GM12878 (cell line): ENCODE results near the gene IL31. TPM values are rescaled to one million over a fixed set of nuclear protein-coding genes. Genes with fewer than 3 reads are reported as not detected.

Experiments used
- ATAC-seq: fragments of 200-7000 bp; cut with Tn5 transposase; 3 replicates; pipeline ENCODE4 v1.9.1; 2020; ENCODE audit warnings: mild to moderate bottlenecking, moderate library complexity
- BruUV-seq: library from RNA; stranded (reverse); fragments of 400-500 nt; replicated peaks from 2 replicates; lab custom pipeline; 2021; lab: Mats Ljungman, UMichigan
- CTCF ChIA-PET: fragments of 300-600 bp; sonication (Branson Sonifier 250); formaldehyde crosslinking; extraction: SDS; loops from one replicate; lab custom pipeline; 2021; ENCODE audit warnings: inconsistent platforms; lab: Yijun Ruan, JAX
- POLR2A ChIA-PET: fragments of 350-600 bp; formaldehyde crosslinking; extraction: SDS; loops from one replicate; lab custom pipeline; 2021; ENCODE audit warnings: inconsistent platforms; lab: Charles Lee
- RAD21 ChIA-PET: fragments of 300-600 bp; sonication (Branson Sonifier 250); formaldehyde crosslinking; loops from one replicate; lab custom pipeline; 2023; ENCODE audit warnings: antibody characterized with exemption; ENCODE audit not compliant: unreplicated experiment; lab: Charles Lee
- SMC1A ChIA-PET: fragments of 300-600 bp; sonication (Branson Sonifier 250); formaldehyde crosslinking; loops from one replicate; lab custom pipeline; 2023; ENCODE audit not compliant: unreplicated experiment, uncharacterized antibody; lab: Charles Lee
- DNase-seq: peaks from one replicate; pipeline ENCODE4 v3.0.0-alpha.2; 2011; ENCODE audit warnings: low read depth, low spot score
- FAIRE-seq: peaks from 3 replicates; lab custom pipeline; 2011; peaks lifted over from hg19 to GRCh38; lab: Jason Lieb, UNC
- H2AFZ ChIP-seq: 2 replicates; pipeline ENCODE4 v1.6.0; 2011; ENCODE audit warnings: low read depth, low read length, control low read depth; ENCODE audit not compliant: control insufficient read depth
- H3K27ac ChIP-seq: 2 replicates; pipeline ENCODE4 v1.5.1; 2011; ENCODE audit warnings: control low read depth; ENCODE audit not compliant: control insufficient read depth, insufficient read depth
- H3K27me3 ChIP-seq, 2 experiments: replicated peaks in 1 of 2; 2 replicates each; pipeline versions ENCODE4 v1.6.0 to v1.6.1; 2011; ENCODE audit warnings: low read length in 1 of 2; ENCODE audit not compliant: control insufficient read depth in 2 of 2, insufficient read depth in 2 of 2
- H3K36me3 ChIP-seq, 2 experiments: 2 replicates each; pipeline ENCODE4 v1.5.1; 2011; ENCODE audit warnings: low read length in 1 of 2; ENCODE audit not compliant: control insufficient read depth in 2 of 2, insufficient read depth in 2 of 2
- H3K4me1 ChIP-seq: 2 replicates; pipeline ENCODE4 v1.6.1; 2011; ENCODE audit warnings: mild to moderate bottlenecking, low read length, moderate library complexity, mixed read lengths; ENCODE audit not compliant: control insufficient read depth, insufficient read depth
- H3K4me2 ChIP-seq: 2 replicates; pipeline ENCODE4 v1.6.0; 2011; ENCODE audit warnings: control low read depth; ENCODE audit not compliant: control insufficient read depth, insufficient read depth
- H3K4me3 ChIP-seq: fragments of 200-600 bp; sonication (generic); 2 replicates; pipeline ENCODE4 v1.5.1; 2016
- H3K79me2 ChIP-seq: 2 replicates; pipeline ENCODE4 v1.6.0; 2011; ENCODE audit warnings: low read length; ENCODE audit not compliant: control insufficient read depth, insufficient read depth
- H3K9ac ChIP-seq: 2 replicates; pipeline ENCODE4 v1.8.0; 2011; ENCODE audit warnings: low read length, control low read depth, mixed read lengths; ENCODE audit not compliant: control insufficient read depth, insufficient read depth
- H3K9me3 ChIP-seq: replicated peaks from 3 replicates; pipeline ENCODE4 v1.5.1; 2011; ENCODE audit warnings: mild to moderate bottlenecking, low read length; ENCODE audit not compliant: control insufficient read depth, insufficient read depth
- H4K20me1 ChIP-seq: 2 replicates; pipeline ENCODE4 v1.6.0; 2011; ENCODE audit not compliant: control insufficient read depth, insufficient read depth
- E2F8 ChIP-seq: fragments of 450-650 bp; IDR thresholded peaks from 2 replicates; pipeline ENCODE4 v1.6.1; 2018; ENCODE audit warnings: mild to moderate bottlenecking, low read depth, moderate library complexity; ENCODE audit not compliant: partially characterized antibody
- EED ChIP-seq: sonication (generic); IDR thresholded peaks from 2 replicates; pipeline ENCODE4 v1.6.1; 2016; ENCODE audit warnings: antibody characterized with exemption, low read depth
- KLF5 ChIP-seq: fragments of 450-650 bp; IDR thresholded peaks from 2 replicates; pipeline ENCODE4 v1.6.1; 2014; ENCODE audit warnings: mild to moderate bottlenecking; ENCODE audit not compliant: partially characterized antibody
- POU2F2 ChIP-seq: IDR thresholded peaks from 3 replicates; pipeline ENCODE4 v1.6.1; 2011; ENCODE audit warnings: low read depth, mild to moderate bottlenecking, low read length, borderline replicate concordance
- PRDM15 ChIP-seq: fragments of 450-650 bp; formaldehyde crosslinking; IDR thresholded peaks from 2 replicates; pipeline ENCODE4 v1.4.0; 2020; ENCODE audit warnings: mild to moderate bottlenecking, moderate library complexity
- SMARCA5 ChIP-seq: fragments of 450-650 bp; IDR thresholded peaks from 2 replicates; pipeline ENCODE4 v1.6.1; 2017; ENCODE audit warnings: mild to moderate bottlenecking
- SUPT20H ChIP-seq: IDR thresholded peaks from 2 replicates; pipeline ENCODE4 v1.6.1; 2011; ENCODE audit warnings: low read depth, mild to moderate bottlenecking, low read length, moderate library complexity, borderline replicate concordance; ENCODE audit not compliant: control insufficient read depth
- ZSCAN29 ChIP-seq: fragments of 450-650 bp; IDR thresholded peaks from 2 replicates; pipeline ENCODE4 v1.6.1; 2017; ENCODE audit warnings: mild to moderate bottlenecking, moderate library complexity
- WGBS: methylation state at CpG from one replicate; pipeline ENCODE4 v1.1.6; 2016; ENCODE audit warnings: low lambda C conversion rate; ENCODE audit not compliant: insufficient replicate concordance, insufficient coverage; ENCODE audit errors: missing lambda C conversion rate; 5-methylcytosine and 5-hydroxymethylcytosine counted together
- in situ Hi-C: fragments of 300-500 bp; cut with MboI; formaldehyde crosslinking; loops from 9 replicates; pipeline ENCODE4 v1.14.3; 2018; ENCODE audit warnings: mixed read lengths
- intact Hi-C: fragments of 100-400 bp; cut with micrococcal nuclease; formaldehyde crosslinking; loops from one replicate; pipeline ENCODE4 v1.14.2; 2022; ENCODE audit not compliant: unreplicated experiment
- polyA plus RNA-seq, 11 experiments: library from polyadenylated mRNA; depleted of rRNA in 4 of 11; unstranded in 6 of 11; stranded (reverse) in 5 of 11; fragments of >200 nt; fragmentation: Nextera tagmentation in 4 of 11; fragmentation: Illumina TruSeq in 1 of 11; extraction: Ambion mirVana in 4 of 11; extraction: Trizol in 1 of 11; gene quantifications; 1 replicate in 1 of 11; 2 replicates in 10 of 11; pipeline versions ENCODE4 v1.2.1 to v1.2.3, GENCODE V29; 2011 to 2016; ENCODE audit warnings: inconsistent platforms in 2 of 11, missing spikeins in 2 of 11, low read depth in 1 of 11
- total RNA-seq, 4 experiments: library from RNA; depleted of rRNA in 3 of 4; stranded (reverse); fragments of >200 nt in 3 of 4; fragmentation: Illumina TruSeq in 1 of 4; extraction: Trizol in 1 of 4; gene quantifications; 2 replicates each; pipeline versions ENCODE4 v1.2.1 to v1.2.3, GENCODE V29; 2013 to 2021

IL31 gene
- total and polyA plus RNA-seq, 10 of the 15 experiments (the other 5 are each of a cell fraction or from before 2014, with no cell fraction given): not detected

- H3K27ac ChIP-seq: no peak overlapping the region
- SMC1A ChIA-PET: no interaction called here
- CTCF ChIA-PET: no interaction called here
- DNase-seq (no peak), FAIRE-seq (no peak), ATAC-seq (no peak)
- H3K9me3 ChIP-seq: no peaks in the 10 kb centered on the region
- H3K27me3 ChIP-seq: no peaks in the 10 kb centered on the region
- POLR2A ChIA-PET: no interaction called here
- no peak overlapping the region for H3K9ac ChIP-seq
- no peak overlapping the region for H3K4me2 ChIP-seq
- intact Hi-C loops: no loop called here
- no peak for TF ChIP-seq EED
- TF ChIP-seq POU2F2: no peak
- TF ChIP-seq, all 136 proteins: peak for 0
- 76% methylated on average over 21 of the region's 21 CpGs for WGBS
- Histone ChIP-seq H3K36me3 (no peaks in the 10 kb centered on the region), H2AFZ (no peak overlapping the region), H4K20me1 (no peaks in the 10 kb centered on the region), H3K4me3 (no peak overlapping the region), H3K79me2 (no peaks in the 10 kb centered on the region), H3K4me1 (no peaks in the 10 kb centered on the region)
- no TSS peak for BruUV-seq
- RAD21 ChIA-PET: no interaction called here
- in situ Hi-C loops: no loop called here
Measured at GRCh38 chr12:122141911-122142725, 31.9 kb downstream of the IL31 start.

- ATAC-seq (no peak), FAIRE-seq (no peak), DNase-seq (no peak)
- ChIA-PET POLR2A (no interaction called here), RAD21 (no interaction called here), SMC1A (no interaction called here), CTCF (interaction anchor here (0.5 kb wide), 1 partner anchor 197 kb away, joined by 3 read pairs; no protein-coding TSS in a partner anchor)
- H3K4me1 ChIP-seq: no peaks in the 10 kb centered on the region
- no peaks in the 10 kb centered on the region for H4K20me1 ChIP-seq
- H2AFZ ChIP-seq: no peak overlapping the region
- in situ Hi-C loops (no loop called here), intact Hi-C loops (no loop called here)
- no peak overlapping the region for H3K4me2 ChIP-seq
- H3K27me3 ChIP-seq: no peaks in the 10 kb centered on the region
- H3K36me3 ChIP-seq: no peaks in the 10 kb centered on the region; a peak in 1 of 4 replicates
- no peaks in the 10 kb centered on the region for H3K9me3 ChIP-seq
- no TSS peak for BruUV-seq
- 86% methylated on average over 19 of the region's 19 CpGs for WGBS
- H3K9ac ChIP-seq: no peak overlapping the region
- H3K27ac ChIP-seq: no peak overlapping the region
- H3K79me2 ChIP-seq: no peaks in the 10 kb centered on the region
- H3K4me3 ChIP-seq: no peak overlapping the region
- TF ChIP-seq E2F8: no peak
- TF ChIP-seq PRDM15 (CRISPR knock-in tag): no peak
- no peak for TF ChIP-seq SMARCA5
- no peak for TF ChIP-seq SUPT20H
- no peak for TF ChIP-seq ZSCAN29
- TF ChIP-seq KLF5: no peak
Measured at GRCh38 chr12:122140467-122141257, 33.4 kb downstream of the IL31 start.
